ENCODE data around the gene MBP.

Gene MBP

DNA sequence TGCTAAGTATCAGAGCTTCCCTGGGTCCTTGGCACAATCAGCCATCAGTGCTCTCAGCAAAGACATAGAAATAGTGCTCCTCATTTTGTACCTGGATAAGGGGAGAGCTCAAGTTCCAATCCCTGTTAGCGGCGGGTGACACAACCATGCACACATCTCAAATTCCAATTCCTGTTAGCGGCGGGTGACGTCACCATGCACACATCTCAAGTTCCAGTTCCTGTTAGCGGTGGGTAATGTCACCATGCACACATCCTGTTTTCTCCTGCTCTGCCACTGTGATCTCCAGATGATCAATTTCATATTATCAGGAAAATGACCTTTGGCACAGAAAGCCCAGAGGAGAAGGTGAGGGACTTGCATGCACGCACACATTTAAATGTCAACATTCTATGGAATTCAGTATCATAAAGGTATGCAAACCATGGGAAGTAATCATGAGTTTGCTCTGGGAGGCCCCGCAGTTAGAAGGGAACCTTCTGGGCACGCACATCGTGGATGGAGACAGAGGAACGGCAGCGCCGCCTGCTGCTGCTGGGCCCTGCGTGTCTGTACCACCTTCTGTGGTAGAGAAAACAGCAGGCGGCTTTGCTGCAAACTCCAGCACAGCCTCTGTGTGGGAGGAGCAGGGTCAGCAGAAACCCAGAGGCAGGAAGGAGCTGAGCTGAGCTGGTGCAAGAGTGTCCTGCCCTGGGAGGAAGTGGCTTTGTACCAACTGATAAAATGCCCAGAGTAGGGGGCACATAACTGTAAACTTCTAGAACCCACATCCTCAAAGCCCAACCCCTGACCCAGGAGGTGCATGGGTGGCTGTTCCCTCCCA is 77.8 kb downstream of the MBP start:
- ATAC-seq = peak; percentile 97
- TF ChIP-seq ZFP3 (CRISPR knock-in tag; IDR thresholded peaks at IDR 0.05) = no peak
- no peak for TF ChIP-seq ISL1 (CRISPR knock-in tag; IDR thresholded peaks at IDR 0.05)
- no peak for TF ChIP-seq RARB (CRISPR knock-in tag; IDR thresholded peaks at IDR 0.05)
- no peak for TF ChIP-seq ZFP30 (CRISPR knock-in tag; IDR thresholded peaks at IDR 0.05)
- TF ChIP-seq ZC3H10 (CRISPR knock-in tag; IDR thresholded peaks at IDR 0.05) = no peak
- TF ChIP-seq TCF4 (CRISPR knock-in tag; IDR thresholded peaks at IDR 0.05; ENCODE audit: borderline replicate concordance) = no peak
- no peak for TF ChIP-seq PPARA (CRISPR knock-in tag; IDR thresholded peaks at IDR 0.05; ENCODE audit: borderline replicate concordance)
- TF ChIP-seq, protein P1, sequence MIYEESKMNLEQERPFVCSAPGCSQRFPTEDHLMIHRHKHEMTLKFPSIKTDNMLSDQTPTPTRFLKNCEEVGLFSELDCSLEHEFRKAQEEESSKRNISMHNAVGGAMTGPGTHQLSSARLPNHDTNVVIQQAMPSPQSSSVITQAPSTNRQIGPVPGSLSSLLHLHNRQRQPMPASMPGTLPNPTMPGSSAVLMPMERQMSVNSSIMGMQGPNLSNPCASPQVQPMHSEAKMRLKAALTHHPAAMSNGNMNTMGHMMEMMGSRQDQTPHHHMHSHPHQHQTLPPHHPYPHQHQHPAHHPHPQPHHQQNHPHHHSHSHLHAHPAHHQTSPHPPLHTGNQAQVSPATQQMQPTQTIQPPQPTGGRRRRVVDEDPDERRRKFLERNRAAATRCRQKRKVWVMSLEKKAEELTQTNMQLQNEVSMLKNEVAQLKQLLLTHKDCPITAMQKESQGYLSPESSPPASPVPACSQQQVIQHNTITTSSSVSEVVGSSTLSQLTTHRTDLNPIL (CRISPR knock-in tag; IDR thresholded peaks at IDR 0.05; ENCODE audit: low read depth) = no peak
- no peak for TF ChIP-seq SNAI2 (CRISPR knock-in tag; IDR thresholded peaks at IDR 0.05)
- TF ChIP-seq, protein P2, sequence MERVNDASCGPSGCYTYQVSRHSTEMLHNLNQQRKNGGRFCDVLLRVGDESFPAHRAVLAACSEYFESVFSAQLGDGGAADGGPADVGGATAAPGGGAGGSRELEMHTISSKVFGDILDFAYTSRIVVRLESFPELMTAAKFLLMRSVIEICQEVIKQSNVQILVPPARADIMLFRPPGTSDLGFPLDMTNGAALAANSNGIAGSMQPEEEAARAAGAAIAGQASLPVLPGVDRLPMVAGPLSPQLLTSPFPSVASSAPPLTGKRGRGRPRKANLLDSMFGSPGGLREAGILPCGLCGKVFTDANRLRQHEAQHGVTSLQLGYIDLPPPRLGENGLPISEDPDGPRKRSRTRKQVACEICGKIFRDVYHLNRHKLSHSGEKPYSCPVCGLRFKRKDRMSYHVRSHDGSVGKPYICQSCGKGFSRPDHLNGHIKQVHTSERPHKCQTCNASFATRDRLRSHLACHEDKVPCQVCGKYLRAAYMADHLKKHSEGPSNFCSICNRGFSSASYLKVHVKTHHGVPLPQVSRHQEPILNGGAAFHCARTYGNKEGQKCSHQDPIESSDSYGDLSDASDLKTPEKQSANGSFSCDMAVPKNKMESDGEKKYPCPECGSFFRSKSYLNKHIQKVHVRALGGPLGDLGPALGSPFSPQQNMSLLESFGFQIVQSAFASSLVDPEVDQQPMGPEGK (CRISPR knock-in tag; IDR thresholded peaks at IDR 0.05; ENCODE audit: borderline replicate concordance) = no peak
- TF ChIP-seq, protein P3, sequence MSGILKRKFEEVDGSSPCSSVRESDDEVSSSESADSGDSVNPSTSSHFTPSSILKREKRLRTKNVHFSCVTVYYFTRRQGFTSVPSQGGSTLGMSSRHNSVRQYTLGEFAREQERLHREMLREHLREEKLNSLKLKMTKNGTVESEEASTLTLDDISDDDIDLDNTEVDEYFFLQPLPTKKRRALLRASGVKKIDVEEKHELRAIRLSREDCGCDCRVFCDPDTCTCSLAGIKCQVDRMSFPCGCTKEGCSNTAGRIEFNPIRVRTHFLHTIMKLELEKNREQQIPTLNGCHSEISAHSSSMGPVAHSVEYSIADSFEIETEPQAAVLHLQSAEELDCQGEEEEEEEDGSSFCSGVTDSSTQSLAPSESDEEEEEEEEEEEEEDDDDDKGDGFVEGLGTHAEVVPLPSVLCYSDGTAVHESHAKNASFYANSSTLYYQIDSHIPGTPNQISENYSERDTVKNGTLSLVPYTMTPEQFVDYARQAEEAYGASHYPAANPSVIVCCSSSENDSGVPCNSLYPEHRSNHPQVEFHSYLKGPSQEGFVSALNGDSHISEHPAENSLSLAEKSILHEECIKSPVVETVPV (CRISPR knock-in tag; IDR thresholded peaks at IDR 0.05) = no peak
- no peak for TF ChIP-seq ESRRG (CRISPR knock-in tag; IDR thresholded peaks at IDR 0.05)
- TF ChIP-seq OSR1 (CRISPR knock-in tag; IDR thresholded peaks at IDR 0.05) = no peak
- TF ChIP-seq TOX (CRISPR knock-in tag; IDR thresholded peaks at IDR 0.05; ENCODE audit: borderline replicate concordance) = no peak
- no peak for TF ChIP-seq ZNF565 (CRISPR knock-in tag; conservative IDR thresholded peaks at IDR 0.05; ENCODE audit: low read depth)
- no peak for TF ChIP-seq ZNF70 (CRISPR knock-in tag; IDR thresholded peaks at IDR 0.05)

DNA sequence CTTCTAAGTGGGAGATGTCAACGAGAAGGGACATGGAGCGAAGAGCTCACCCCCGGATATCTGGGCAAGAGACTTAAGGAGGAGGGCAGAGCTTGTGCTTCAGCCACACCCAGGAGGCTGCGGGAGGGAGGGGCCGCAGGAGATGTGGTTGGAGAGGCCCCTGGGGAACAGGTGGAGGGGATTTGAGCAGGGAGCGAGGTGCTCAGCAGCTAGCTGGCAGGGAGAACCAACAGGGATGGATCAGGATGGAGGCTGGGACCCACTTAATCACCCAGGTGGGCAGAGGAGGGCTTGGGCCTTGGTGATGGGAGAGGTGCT is 78.3 kb downstream of the MBP start:
- ATAC-seq = no peak

More for the DNA sequence above, 78.3 kb downstream of the MBP start:
- no peak for TF ChIP-seq ZFP3 (CRISPR knock-in tag; IDR thresholded peaks at IDR 0.05)
- no peak for TF ChIP-seq BACH2 (CRISPR knock-in tag; IDR thresholded peaks at IDR 0.05; ENCODE audit: borderline replicate concordance)
- no peak for TF ChIP-seq ISL1 (CRISPR knock-in tag; IDR thresholded peaks at IDR 0.05)
- TF ChIP-seq ESRRG (CRISPR knock-in tag; IDR thresholded peaks at IDR 0.05) = no peak
- TF ChIP-seq GLIS3 (CRISPR knock-in tag; IDR thresholded peaks at IDR 0.05) = no peak
- TF ChIP-seq ZNF8 (CRISPR knock-in tag; IDR thresholded peaks at IDR 0.05) = no peak
- TF ChIP-seq, protein P3 (CRISPR knock-in tag; IDR thresholded peaks at IDR 0.05) = no peak
- no peak for TF ChIP-seq TCF4 (CRISPR knock-in tag; IDR thresholded peaks at IDR 0.05; ENCODE audit: borderline replicate concordance)
- no peak for TF ChIP-seq ZNF70 (CRISPR knock-in tag; IDR thresholded peaks at IDR 0.05)
- TF ChIP-seq ZC3H10 (CRISPR knock-in tag; IDR thresholded peaks at IDR 0.05) = no peak
- TF ChIP-seq, protein P2 (CRISPR knock-in tag; IDR thresholded peaks at IDR 0.05; ENCODE audit: borderline replicate concordance) = no peak
- no peak for TF ChIP-seq OSR1 (CRISPR knock-in tag; IDR thresholded peaks at IDR 0.05)
- no peak for TF ChIP-seq PPARA (CRISPR knock-in tag; IDR thresholded peaks at IDR 0.05; ENCODE audit: borderline replicate concordance)
- no peak for TF ChIP-seq SNAI2 (CRISPR knock-in tag; IDR thresholded peaks at IDR 0.05)
- no peak for TF ChIP-seq TOX (CRISPR knock-in tag; IDR thresholded peaks at IDR 0.05; ENCODE audit: borderline replicate concordance)

Measured in SK-N-SH treated with all-trans-retinoic acid at 6 μM for 48 hours (cell line).